Measurements from ENCODE around the gene TDRD15.
"Not testable (repeated sequence)": the region's sequence is repeated elsewhere in the genome, so short reads cannot be mapped to it uniquely, and the experiment has no call there.

TDRD15 gene

DNA sequence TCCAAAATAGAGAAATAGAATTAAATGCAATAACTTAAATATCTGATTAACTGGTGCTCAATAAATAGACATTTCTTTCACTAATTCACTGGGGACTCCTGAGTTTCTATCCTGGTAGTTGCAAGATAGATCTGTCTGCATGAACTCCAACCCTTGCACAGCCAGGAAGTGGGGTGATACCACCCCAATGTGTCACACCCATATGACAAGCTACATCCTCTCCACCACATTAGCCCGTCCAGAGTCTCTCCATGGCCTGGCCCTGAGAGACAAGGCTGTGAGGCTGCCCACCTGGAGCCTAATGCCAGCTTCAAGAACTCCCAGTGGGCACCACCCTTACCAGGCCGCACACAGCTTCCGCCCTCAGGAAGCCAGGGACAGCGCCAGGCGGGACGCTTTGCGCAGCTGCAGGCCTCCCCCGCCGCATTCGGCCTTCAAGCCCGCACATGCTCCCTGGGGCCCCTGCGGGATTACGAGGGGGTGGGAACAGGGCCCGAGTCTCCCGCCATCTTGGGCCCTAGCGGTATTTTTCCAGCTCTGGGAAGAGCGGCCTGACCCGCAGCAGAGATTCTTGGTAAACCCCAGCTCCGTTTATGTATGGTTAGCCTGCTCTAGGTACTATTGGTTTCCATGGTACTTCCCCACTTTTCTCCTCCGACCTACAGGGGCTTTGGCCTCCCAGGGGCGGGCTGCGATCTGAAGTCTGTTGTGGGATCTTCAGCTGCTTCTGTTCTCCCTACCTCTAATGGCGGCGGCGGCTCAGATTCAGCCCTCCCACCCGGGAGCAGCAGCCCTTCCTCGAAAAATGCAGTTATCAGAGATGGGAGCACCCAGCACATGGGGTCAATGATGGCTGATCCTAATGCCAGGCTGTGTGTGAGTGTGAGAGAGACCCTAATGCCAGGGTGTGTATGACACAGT, at the start of gene TDRD15:
TSS of gene TDRD15 (plus strand) at position 496 of the 921 bp plus-strand sequence. CDS start 13,500 bp downstream, outside the sequence.
- DNase-seq (ENCODE audit: insufficient read length, low spot score) = no peak
- FAIRE-seq = no peak

DNA sequence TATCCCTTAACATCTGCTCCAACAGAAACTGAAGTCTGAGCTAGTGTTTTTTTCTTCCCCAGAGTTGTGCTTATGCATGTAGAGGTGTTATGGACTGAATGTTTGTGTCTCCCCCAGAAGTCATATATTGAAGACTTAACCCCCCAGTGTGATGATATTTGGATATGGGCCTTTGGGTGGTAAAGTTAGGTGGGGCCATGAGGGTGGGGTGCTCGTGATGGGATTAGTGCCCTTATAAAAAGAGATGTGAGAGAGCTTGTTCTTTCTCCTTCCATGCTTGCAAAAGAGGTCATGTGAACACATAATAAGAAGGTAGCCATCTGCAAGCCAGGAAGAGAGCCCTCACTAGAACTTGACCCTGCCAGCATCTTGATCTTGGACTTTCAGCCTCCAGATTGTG, 45.5 kb upstream of the TDRD15 start:
- DNase-seq (ENCODE audit: insufficient read length, low spot score) (no peak), FAIRE-seq (no peak)

DNA sequence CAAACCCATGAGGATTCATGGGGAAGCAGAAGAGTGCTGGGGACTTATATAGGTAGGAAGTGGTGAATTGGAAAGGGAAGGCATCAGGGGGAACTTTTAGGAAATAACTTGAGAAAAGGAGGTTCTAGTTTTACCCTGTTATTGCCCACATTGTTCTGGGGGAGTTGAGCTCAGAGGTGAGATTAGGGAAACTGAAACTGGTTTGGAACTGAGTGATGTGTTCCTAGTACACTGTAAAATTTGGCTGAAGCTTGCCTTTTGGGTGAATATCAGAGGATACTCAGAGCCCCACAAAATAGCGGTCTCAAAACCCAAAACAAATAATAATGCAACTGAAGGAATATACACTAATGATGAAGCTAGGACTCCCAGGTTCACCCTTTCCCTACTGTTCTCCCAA, 40.3 kb upstream of the TDRD15 start:
- DNase-seq (ENCODE audit: insufficient read length, low spot score) (no peak), FAIRE-seq (no peak)

DNA sequence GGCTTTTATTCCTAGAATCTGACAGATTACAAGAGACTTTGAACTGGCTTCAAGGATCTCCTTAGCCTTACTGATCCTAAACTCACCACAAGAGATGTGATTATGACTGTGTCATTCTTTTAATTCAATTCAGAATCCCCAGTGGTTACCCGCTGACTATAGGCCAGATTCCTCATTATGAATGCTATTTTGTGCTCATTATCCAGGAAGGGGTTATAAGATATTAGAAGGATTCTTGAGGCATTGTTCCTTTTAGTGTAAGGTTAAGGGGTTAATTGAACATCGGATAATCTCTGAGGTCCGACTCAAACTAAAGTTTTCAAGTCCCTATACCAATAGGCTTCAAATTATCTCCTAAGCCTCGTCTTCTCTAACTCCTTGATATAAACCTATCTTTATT, 39.4 kb upstream of the TDRD15 start:
- FAIRE-seq = no peak
- no peak for DNase-seq (ENCODE audit: insufficient read length, low spot score)

DNA sequence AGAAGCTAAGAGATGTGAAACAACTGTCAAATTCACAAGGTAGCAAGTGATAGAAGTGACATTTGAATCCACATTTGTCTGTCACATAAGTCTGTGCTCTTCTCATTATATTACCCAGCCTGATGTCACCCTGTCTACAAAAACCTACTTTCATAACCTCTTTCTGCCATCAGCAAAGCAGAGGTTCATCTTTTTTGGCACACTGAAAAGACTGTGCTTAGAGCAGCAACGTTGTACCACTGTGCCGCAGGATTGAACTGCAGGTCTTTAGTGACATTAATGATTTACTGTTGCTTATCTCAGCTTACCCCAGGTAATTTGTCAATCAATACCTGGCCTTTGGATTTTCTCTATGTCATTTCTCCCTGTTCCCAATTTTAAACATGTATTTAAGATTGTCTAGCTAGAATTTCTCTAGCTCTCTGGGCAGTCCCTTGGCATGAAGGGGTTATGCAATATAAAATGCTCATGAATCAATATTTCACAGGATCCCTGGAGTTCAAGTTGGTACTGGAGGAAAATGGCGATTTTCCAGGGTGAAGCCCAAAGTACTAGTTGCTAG, 31.4 kb upstream of the TDRD15 start:
- no peak for FAIRE-seq
- DNase-seq (ENCODE audit: insufficient read length, low spot score) = no peak

DNA sequence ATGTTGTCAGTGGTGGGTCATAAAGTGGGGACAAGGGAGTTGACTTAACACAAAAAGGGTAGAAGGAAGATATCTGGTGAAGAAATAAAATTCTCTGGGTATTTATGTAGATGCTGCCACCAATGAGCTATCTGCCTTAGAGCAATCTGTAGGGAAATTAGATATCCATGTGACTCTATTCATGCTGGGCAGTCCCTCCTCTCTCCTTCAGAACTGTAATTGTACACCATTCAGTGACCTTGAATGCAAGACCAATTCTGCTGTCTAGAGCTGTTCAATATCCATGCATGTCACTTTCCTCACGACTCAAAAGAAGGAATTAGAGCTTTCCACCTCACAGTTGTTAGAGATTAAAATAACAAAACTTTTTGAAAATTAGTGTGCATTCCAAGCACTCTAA, 28.6 kb upstream of the TDRD15 start:
- FAIRE-seq = no peak
- no peak for DNase-seq (ENCODE audit: insufficient read length, low spot score)

DNA sequence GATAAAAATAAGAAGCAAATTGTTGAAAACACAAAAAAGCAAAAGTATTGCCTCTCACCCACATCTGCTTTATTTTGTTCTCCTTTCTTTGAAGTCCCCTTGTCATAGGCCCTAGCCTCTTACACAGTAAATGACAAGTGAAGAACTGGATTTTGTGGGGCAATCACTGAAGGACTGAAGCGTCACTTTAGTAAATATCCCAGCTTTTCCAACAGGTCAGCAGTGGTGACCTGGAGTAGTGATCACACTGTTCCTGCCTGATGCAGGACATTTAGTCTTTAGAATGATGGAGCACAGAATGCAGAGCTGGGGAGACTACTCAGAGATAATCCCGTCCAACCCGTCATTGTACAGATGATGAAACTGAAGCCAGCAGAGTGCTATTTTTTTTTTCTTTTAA, 28.1 kb upstream of the TDRD15 start:
- no peak for DNase-seq (ENCODE audit: insufficient read length, low spot score)
- FAIRE-seq = no peak

DNA sequence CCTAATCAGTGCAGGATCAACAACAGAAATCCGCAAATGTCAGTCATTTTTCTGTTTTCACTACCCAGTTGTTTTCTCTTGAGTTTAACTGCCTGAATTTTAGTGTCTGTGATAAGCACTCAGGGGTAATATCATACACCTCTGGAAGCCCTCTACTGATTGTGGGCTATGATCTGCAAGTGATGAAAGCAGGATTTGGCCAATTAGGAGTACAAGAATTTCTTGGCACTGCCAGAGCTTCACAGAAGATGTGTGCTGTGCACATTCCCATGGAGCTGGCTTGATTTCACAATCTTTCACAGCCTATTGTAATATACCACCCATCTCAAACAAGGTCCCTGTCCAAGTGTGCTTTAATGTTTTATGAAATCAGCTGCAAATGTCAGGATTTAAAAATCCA, 27.3 kb upstream of the TDRD15 start:
- FAIRE-seq (no peak), DNase-seq (ENCODE audit: insufficient read length, low spot score) (no peak)

DNA sequence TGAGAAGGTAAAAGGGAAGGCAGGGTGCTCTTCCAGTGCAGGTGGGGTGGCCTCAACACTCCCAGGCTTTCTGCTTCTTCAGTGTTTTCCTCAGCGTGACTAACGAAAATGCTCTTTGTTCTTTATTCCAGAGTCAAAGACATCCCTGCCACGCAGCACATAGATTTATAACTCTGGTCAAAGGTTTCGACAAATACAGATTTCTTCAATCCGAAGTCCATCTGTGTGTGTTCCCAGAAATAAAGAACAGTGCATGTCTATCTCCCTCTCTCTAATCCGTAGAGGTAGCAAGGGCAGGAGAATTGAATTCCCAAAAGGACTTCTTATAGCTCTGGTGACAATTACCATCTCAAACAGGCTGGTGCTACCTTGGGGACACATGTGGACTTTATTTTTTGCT, 26.4 kb upstream of the TDRD15 start:
- FAIRE-seq = no peak
- DNase-seq (ENCODE audit: insufficient read length, low spot score) = no peak

DNA sequence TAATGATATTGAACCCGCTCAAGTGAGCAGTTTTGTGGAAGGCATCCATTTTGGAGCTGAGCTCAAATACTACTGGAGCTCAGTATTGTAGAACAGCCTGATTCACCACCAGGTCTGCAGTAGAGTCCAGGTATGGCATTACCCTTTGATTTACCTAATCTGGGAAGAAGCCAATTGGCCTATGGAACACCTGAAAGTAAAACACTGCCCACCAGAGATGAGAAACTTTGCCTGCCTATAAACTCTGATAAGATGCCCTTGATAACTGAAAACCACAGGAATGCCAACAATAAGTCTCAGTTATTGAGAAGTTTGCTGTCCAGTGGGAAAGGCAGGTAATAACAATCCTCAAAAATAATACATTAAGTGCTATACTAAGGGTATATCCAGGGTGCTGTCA, 25.5 kb upstream of the TDRD15 start:
- FAIRE-seq = no peak

DNA sequence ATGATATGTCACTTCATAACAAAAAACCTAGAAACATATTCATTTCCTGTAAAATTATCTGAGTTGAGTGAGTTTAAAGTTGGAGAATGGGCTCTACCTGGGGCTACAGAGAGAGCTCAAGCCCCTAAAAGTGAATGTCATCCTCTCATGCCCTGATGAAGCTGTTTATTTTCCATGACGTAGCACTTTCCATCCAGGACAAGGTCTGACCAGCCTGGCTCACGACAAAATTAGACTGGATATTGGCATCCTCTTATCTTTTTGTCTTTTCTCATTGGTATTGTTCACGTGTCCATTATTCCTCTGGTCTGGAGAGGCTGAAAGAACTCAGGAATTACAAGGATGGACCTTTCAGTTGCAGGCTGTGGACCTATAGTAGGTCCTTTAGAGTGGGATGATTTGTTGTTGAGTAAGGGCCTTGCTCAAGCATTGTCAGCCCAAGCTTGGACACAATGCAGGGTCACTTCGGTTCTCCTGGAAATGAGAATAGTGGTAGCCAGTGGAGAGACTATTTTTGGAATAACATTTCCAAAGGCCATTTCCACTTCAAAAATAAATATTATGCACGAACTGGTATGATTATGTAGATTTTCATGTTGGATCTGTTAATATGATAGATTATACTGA, 24.4 kb upstream of the TDRD15 start:
- DNase-seq (ENCODE audit: insufficient read length, low spot score) (no peak), FAIRE-seq (no peak)

More for the DNA sequence above, 25.5 kb upstream of the TDRD15 start:
- DNase-seq (ENCODE audit: insufficient read length, low spot score) = no peak

DNA sequence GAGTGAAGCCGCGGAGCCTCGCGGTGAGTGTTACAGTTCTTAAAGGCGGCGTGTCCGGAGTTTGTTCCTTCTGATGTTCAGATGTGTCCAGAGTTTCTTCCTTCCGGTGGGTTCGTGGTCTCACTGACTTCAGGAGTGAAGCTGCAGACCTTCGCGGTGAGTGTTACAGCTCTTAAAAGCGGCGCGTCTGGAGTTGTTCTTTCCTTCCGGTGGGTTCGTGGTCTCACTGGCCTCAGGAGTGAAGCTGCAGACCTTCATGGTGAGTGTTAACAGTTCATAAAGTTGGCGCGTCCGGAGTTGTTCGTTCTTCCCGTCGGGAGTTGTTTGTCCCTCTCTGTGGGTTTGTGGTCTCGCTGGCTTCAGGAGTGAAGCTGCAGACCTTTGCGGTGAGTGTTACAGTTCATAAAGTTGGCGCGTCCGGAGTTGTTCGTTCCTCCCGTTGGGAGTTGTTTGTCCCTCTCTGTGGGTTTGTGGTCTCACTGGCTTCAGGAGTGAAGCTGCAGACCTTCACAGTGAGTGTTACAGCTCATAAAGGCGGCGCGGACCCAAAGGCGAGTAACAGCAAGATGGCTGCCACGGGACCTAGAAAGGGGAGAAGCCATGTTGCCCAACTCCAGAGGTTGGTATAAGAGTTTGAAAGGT, 22.1 kb upstream of the TDRD15 start:
- not testable (repeated sequence) for DNase-seq (ENCODE audit: insufficient read length, low spot score); FAIRE-seq

DNA sequence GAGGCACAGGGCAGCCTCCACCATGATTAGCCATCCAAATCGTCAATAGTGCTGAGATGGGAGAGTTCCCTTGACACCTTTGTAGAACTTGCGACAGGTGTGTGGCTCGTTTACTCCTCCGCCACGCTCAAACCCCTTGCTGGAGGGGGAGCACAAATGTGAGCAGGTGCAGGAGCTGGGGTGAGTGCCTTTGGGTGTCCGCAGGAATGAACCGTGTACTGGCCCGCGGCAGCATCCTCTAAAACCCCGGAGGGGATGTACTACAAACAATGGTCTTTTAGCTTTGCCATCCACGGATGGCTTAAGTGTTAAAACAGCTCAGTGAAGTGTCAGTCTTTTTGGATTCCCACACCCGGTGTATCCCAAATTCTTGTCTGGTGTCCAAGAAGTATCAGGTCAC, 21.4 kb upstream of the TDRD15 start:
- DNase-seq (ENCODE audit: insufficient read length, low spot score) = no peak
- no peak for FAIRE-seq

DNA sequence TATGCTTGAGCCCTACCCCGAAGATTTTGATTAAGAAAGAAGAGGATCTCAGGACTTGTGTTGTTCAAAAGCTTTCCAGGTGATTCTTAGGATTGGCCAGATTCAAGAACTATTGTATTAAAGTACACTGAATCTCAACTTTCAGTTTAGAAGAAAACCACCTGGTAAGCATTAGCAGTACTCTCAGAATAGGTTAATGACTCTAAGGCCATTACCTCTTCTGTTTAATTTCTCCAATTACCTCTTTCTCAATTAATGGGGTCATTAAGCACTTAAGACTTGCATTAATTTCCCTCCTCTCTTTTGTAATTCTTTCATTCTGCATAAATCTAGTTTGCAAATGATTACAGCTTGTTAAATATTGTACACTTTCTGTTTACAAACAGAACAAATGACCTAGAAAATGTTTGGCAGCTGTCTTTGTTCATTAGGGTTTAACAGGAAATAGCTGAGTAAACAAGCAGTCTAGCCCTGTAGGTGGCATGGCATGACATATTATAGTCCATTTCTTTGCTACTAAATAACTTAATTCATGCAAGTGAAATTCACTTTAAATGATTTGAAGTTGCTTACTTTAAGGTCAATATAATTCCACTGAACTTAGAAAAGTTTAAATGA, 20.4 kb upstream of the TDRD15 start:
- no peak for DNase-seq (ENCODE audit: insufficient read length, low spot score)

DNA sequence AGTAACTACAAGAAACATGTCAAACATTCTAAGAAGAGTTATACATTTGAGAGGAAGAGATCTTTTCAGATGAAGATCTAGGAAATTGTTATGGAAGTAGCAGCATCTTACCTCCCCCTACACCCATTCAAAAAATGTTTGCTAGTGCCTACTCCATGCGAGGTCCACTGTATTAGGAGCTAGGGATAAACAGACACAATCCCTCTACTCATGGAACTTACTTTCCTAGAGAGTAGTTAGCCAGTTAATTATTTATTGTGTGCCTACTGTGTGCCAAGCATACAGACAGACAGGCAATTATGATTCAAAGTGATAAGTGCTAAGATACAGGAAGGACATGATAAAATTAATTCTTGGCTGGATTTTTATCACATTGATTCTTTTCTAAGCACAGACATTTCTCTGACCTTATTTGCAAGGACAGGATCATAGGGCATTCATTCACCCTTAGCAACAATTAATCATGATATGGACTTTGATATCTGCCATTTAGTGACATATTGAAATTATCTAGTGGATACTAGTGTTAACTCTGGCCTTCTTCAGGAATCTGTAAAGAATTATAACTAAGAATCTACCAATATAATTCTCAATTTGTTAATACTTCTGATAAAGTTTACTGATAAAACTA, 19.6 kb upstream of the TDRD15 start:
- no peak for DNase-seq (ENCODE audit: insufficient read length, low spot score)
- no peak for FAIRE-seq

More for the DNA sequence above, 20.4 kb upstream of the TDRD15 start:
- FAIRE-seq = no peak

DNA sequence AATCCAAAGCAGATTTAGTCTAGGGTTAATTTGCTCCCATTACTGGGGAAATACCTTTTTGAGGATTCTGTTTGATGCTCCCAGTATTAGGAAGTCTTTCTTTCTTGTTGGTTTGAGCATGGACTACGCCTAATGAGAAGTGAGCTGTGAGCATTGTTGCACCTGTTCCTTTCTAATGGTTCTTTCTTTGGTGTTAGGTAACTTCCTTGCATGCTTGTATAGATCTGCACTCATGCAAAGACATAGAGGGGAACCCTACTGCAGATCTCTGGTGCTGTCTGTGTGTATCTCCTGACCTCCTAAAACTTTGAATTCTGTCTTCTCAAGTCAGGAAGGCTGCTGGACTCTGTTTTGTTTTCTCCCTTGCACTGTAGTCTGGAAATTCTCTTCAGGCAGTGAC, 12.8 kb upstream of the TDRD15 start:
- FAIRE-seq = no peak
- no peak for DNase-seq (ENCODE audit: insufficient read length, low spot score)

DNA sequence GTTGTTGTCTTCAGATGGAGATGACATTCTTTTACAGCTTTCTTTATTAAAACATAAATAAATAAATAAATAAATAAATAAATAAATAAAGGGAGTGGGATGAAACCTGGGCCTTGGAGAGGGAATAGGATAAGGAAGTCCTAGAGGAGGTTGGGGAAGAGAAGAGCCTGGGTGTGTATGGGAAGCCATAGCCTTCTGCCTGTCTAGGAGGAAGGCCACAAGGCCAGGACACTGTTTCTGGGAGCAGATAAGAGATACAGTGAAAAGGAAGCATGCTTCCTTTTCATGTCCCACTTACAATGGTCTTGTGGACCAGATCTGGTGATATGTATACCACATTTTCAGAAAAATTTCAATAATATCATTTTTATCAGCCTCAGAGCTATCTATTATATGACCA, 6.1 kb upstream of the TDRD15 start:
- FAIRE-seq (no peak), DNase-seq (ENCODE audit: insufficient read length, low spot score) (no peak)

DNA sequence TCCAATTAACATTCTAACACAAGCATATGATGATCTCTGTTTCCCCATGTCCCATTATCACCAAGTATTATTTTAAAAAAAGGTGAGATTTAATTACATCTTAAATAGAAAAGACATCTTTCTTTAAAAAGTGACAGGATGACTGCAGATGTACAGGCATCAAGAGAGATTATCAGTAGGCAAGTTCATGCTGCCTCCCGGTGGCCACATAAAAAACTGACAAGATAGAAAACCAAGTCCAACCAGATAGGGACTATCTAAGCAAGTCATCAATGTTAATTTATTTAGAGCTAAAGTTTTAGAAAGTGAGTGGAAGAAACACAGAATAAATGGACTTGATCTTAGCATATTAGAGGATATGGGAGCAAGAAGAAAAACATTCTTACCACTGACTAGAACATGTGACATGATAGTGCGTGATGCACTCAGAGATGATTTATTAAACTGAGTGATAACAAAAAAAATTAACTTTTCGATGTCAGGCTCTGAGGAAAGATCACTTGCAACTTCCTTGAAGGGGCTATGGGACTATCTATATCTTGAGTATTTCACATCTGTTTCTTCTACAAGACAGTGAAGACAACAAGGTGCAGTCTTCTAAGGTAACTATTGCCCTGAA, 5.4 kb upstream of the TDRD15 start:
- FAIRE-seq (no peak), DNase-seq (ENCODE audit: insufficient read length, low spot score) (peak; percentile 1)

DNA sequence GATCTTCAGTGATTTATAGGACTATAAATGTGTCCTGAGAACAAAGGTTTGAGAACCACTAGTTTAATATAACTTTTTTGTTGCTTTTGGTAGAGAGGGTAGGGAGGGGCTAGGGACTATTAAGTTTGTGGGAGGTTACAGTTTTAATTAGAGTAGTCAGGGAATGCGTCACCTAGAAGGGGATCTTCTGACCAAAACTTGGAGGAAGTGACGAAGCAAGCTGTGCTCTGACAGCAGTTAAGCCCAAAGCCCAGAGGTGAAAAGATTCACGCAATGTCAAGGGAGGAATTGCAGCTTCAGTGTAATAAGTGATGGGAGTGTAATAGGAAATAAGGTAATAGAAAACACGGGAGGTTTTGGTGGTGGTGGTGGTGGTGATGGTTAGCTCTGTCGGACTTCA, 8.1 kb downstream of the TDRD15 start:
- FAIRE-seq = no peak

DNA sequence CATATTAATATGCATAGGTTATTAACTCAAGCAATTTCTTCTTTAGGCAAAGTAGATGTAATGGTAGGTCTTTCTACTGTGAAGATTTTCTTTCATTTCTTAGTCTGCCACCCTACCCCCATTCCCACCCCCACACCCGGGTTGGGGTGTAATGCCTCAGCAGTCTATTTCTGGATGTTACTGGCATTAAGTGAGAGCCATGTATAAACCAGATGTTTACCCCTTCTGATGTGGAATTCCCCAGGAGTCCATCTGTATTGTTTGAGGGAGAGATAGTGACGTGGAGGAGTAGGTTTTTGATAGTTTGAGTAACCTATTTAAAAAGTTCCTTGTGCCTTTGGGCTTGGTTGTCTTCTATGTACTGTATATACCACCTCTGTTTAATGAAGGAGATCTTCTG, 11.8 kb downstream of the TDRD15 start:
- no peak for FAIRE-seq
- no peak for DNase-seq (ENCODE audit: insufficient read length, low spot score)

More for the DNA sequence above, 8.1 kb downstream of the TDRD15 start:
- DNase-seq (ENCODE audit: insufficient read length, low spot score) = no peak

Measured in GM19239 (cell line).